Measurements from ENCODE around the gene LEPR. TPM values are rescaled to one million over a fixed set of nuclear protein-coding genes. Genes with fewer than 3 reads are reported as not detected.

The LEPR gene
- polyA plus RNA-seq, 1 donor (not counting 4 experiments of a cell fraction or from before 2014, with no cell fraction given): 5.5 TPM

DNA sequence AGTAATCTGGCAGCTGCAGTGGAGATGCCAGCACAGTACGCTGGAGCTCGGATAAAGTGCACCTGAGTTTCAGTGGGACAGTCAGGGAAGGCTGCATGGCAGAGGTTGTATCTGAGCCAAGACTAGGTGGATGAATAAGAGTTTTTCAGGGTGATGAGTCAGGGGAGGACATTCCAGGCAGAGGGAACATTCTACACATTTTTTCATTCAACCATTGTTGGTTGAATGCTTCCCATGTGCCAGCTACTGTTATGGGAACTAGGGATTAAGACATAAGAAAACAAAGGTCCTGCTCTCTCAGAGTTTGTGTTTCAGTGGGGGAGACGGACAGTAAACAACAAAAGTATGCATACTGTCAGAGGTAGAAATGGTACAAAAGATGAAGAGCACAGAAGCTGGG is 5.2 kb downstream of the LEPR start:
- Histone ChIP-seq H3K4me1 (ENCODE audit: control insufficient read depth, extremely low read depth, insufficient read depth, low read length) (peaks cover 63% of the 10 kb centered on the region), H3K4me2 (ENCODE audit: control insufficient read depth, extremely low read depth, insufficient read depth, low read depth, low read length) (peak overlapping the region; percentile 34), H3K9me1 (ENCODE audit: control insufficient read depth, extremely low read depth, insufficient read depth, low read length) (no peaks in the 10 kb centered on the region), H3K27me3 (ENCODE audit: control insufficient read depth, extremely low read depth, insufficient read depth, low read length) (no peaks in the 10 kb centered on the region), H3K4me3 (ENCODE audit: control insufficient read depth in 2 of 3, extremely low read depth in 1 of 3, insufficient read depth in 2 of 3, low read depth in 1 of 3, low read length in 3 of 3) (no peak overlapping the region), H2AFZ (ENCODE audit: control insufficient read depth, low read length) (no peak overlapping the region), H3K27ac (ENCODE audit: control insufficient read depth, insufficient read depth, low read length) (peak overlapping the region; percentile 96), H3K9me3 (ENCODE audit: control insufficient read depth, low read depth, low read length) (no peaks in the 10 kb centered on the region), H4K20me1 (ENCODE audit: control insufficient read depth, extremely low read depth, insufficient read depth, low read length) (no peaks in the 10 kb centered on the region), H3K79me2 (ENCODE audit: control insufficient read depth, insufficient read depth, low read length) (peaks cover 43% of the 10 kb centered on the region), H3K36me3 (ENCODE audit: control insufficient read depth in 2 of 2, extremely low read depth in 1 of 2, insufficient read depth in 2 of 2, low read length in 2 of 2) (peaks cover 7 to 11% of the 10 kb centered on the region in 2 experiments), H3K9ac (ENCODE audit: control insufficient read depth, extremely low read depth, insufficient read depth, low read length) (no peak overlapping the region)
- dilution Hi-C loops (cut with MboI; ENCODE audit: extremely low pct_ligation_motif_present, low sequenced_read_pairs): no loop called here
- FAIRE-seq (peak; percentile 87), DNase-seq (ENCODE audit: low read depth, low spot score) (no peak)
- TF ChIP-seq, protein P1, sequence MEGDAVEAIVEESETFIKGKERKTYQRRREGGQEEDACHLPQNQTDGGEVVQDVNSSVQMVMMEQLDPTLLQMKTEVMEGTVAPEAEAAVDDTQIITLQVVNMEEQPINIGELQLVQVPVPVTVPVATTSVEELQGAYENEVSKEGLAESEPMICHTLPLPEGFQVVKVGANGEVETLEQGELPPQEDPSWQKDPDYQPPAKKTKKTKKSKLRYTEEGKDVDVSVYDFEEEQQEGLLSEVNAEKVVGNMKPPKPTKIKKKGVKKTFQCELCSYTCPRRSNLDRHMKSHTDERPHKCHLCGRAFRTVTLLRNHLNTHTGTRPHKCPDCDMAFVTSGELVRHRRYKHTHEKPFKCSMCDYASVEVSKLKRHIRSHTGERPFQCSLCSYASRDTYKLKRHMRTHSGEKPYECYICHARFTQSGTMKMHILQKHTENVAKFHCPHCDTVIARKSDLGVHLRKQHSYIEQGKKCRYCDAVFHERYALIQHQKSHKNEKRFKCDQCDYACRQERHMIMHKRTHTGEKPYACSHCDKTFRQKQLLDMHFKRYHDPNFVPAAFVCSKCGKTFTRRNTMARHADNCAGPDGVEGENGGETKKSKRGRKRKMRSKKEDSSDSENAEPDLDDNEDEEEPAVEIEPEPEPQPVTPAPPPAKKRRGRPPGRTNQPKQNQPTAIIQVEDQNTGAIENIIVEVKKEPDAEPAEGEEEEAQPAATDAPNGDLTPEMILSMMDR (optimal IDR thresholded peaks at IDR 0.05 in 1 of 3, IDR thresholded peaks at IDR 0.05 in 1 of 3, conservative IDR thresholded peaks at IDR 0.05 in 1 of 3; ENCODE audit: extremely low read depth in 1 of 3, insufficient read depth in 2 of 3, low read length in 3 of 3): no peak
- TF ChIP-seq EZH2 (IDR thresholded peaks at IDR 0.05; ENCODE audit: low read length): no peak

DNA sequence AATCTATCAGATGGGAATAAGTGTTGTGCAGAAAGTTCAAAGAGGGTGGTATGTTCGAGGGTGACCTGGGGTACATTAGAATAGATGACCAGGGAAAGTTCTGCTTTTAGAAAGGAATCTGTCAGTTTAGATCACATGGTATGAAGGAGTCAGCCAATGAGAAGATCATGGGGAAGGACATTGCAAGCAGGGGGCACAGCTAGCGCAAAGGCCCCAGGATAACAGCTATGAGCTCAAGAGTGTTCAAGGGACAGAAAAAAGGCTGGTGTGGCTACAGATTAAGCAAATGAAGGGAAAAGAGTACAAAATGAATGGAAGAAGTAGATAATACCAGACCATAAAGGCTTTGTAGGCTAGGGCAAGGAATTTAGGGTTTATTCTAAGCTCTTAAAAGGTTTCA is 8.6 kb downstream of the LEPR start:
- Histone ChIP-seq H3K36me3 (ENCODE audit: control insufficient read depth in 2 of 2, extremely low read depth in 1 of 2, insufficient read depth in 2 of 2, low read length in 2 of 2) (peaks cover 12 to 17% of the 10 kb centered on the region in 2 experiments), H3K9me1 (ENCODE audit: control insufficient read depth, extremely low read depth, insufficient read depth, low read length) (no peaks in the 10 kb centered on the region), H2AFZ (ENCODE audit: control insufficient read depth, low read length) (no peak overlapping the region), H3K4me3 (ENCODE audit: control insufficient read depth in 2 of 3, extremely low read depth in 1 of 3, insufficient read depth in 2 of 3, low read depth in 1 of 3, low read length in 3 of 3) (no peak overlapping the region), H3K9ac (ENCODE audit: control insufficient read depth, extremely low read depth, insufficient read depth, low read length) (no peak overlapping the region), H3K4me2 (ENCODE audit: control insufficient read depth, extremely low read depth, insufficient read depth, low read depth, low read length) (no peak overlapping the region), H3K27ac (ENCODE audit: control insufficient read depth, insufficient read depth, low read length) (peak overlapping the region; percentile 73), H3K27me3 (ENCODE audit: control insufficient read depth, extremely low read depth, insufficient read depth, low read length) (no peaks in the 10 kb centered on the region), H3K9me3 (ENCODE audit: control insufficient read depth, low read depth, low read length) (no peaks in the 10 kb centered on the region), H3K79me2 (ENCODE audit: control insufficient read depth, insufficient read depth, low read length) (peaks cover 26% of the 10 kb centered on the region), H4K20me1 (ENCODE audit: control insufficient read depth, extremely low read depth, insufficient read depth, low read length) (no peaks in the 10 kb centered on the region), H3K4me1 (ENCODE audit: control insufficient read depth, extremely low read depth, insufficient read depth, low read length) (peaks cover 43% of the 10 kb centered on the region)
- dilution Hi-C loops (cut with MboI; ENCODE audit: extremely low pct_ligation_motif_present, low sequenced_read_pairs): no loop called here
- TF ChIP-seq, protein P1 (optimal IDR thresholded peaks at IDR 0.05 in 1 of 3, IDR thresholded peaks at IDR 0.05 in 1 of 3, conservative IDR thresholded peaks at IDR 0.05 in 1 of 3; ENCODE audit: extremely low read depth in 1 of 3, insufficient read depth in 2 of 3, low read length in 3 of 3): no peak
- no peak for TF ChIP-seq EZH2 (IDR thresholded peaks at IDR 0.05; ENCODE audit: low read length)
- FAIRE-seq: no peak
- no peak for DNase-seq (ENCODE audit: low read depth, low spot score)

All from keratinocyte (primary cell).